GM12865 (cell line): ENCODE data around the gene VPS13D.

Experiments used
- DNase-seq: peaks from one replicate; pipeline ENCODE4 v3.0.0; 2010; ENCODE audit warnings: low read depth
- H3K4me3 ChIP-seq: 2 replicates; pipeline ENCODE4 v1.5.1; 2011; ENCODE audit warnings: mild to moderate bottlenecking, low read depth, low read length, control low read depth
- TF ChIP-seq, protein P1 (sequence below): IDR thresholded peaks from 2 replicates; pipeline ENCODE4 v1.5.1; 2011; ENCODE audit warnings: low read length, control low read depth, low read depth, inconsistent platforms; ENCODE audit not compliant: insufficient read depth; ENCODE audit errors: missing control alignments

The VPS13D gene

DNA sequence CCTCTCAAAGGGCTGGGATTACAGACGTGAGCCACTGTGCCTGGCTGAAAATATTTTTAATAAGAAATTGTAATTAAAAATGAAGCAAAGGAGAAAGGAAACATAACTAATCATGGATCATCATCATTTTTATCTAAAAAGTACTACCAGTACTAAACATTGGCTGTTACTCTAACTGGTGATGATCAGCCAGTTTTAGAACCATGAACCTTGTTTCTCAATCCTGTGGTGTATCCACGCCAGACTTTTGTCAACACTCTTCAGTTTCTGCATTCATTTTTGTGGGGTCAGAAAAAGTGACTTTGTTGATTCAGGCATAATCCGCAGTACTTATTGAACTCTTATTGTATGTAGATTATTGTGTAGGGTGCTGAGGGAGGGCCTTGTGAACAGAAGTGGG lies 52.3 kb downstream of the VPS13D start:
- DNase-seq, result no peak
- TF ChIP-seq, protein P1, sequence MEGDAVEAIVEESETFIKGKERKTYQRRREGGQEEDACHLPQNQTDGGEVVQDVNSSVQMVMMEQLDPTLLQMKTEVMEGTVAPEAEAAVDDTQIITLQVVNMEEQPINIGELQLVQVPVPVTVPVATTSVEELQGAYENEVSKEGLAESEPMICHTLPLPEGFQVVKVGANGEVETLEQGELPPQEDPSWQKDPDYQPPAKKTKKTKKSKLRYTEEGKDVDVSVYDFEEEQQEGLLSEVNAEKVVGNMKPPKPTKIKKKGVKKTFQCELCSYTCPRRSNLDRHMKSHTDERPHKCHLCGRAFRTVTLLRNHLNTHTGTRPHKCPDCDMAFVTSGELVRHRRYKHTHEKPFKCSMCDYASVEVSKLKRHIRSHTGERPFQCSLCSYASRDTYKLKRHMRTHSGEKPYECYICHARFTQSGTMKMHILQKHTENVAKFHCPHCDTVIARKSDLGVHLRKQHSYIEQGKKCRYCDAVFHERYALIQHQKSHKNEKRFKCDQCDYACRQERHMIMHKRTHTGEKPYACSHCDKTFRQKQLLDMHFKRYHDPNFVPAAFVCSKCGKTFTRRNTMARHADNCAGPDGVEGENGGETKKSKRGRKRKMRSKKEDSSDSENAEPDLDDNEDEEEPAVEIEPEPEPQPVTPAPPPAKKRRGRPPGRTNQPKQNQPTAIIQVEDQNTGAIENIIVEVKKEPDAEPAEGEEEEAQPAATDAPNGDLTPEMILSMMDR, result no peak

DNA sequence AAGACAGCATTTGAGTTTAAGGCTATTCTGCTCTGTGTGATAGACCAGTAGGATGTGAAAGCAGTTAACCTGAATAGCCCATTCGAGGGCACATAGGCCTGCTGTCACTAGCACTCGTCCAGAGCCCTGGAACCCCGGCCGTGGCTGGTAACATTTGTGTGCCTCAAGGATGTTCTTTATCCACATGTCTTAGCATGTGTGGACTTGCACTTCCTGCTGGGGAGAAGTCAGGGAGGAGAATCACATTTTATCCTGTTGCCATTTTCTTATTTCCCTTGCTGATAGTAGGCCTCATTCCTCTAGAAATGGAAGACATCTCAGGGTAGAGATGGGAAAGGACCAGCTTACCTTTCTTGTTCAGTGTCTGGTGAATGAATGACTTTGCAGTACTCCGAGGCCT lies 54.7 kb downstream of the VPS13D start:
- no peak for DNase-seq
- TF ChIP-seq, protein P1, result no peak

More for the DNA sequence above, 52.3 kb downstream of the VPS13D start:
- no peak overlapping the region for H3K4me3 ChIP-seq

DNA sequence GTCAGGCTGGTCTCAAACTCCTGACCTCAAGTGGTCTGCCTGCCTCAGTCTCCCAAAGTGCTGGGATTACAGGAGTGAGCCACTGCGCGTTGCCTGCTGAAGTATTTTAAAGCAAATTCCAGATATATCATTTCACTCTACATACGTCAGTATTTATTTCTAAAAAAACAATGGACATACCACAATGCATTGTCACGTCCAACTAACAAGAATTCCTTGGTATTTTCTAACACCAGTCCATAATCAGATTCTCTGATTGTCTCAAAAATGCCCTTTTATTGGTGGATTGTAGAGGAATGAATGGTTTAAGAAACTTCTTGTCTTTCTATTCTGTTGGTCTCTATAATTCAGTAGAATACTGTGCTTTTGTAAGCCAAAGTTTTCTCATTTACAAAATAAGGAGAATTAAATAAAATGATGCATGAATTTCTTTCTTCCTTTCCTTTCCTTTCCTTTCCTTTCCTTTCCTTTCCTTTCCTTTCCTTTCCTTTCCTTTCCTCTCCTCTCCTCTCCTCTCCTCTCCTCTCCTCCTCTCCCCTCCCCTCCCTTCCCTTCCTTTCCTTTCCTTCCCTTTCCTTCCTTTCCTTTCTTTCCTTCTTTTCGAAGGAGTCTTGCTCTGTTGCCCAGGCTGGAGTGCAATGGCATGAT lies 55.8 kb downstream of the VPS13D start:
- H3K4me3 ChIP-seq, result no peak overlapping the region
- DNase-seq, result no peak
- TF ChIP-seq, protein P1, result no peak

More for the DNA sequence above, 54.7 kb downstream of the VPS13D start:
- no peak overlapping the region for H3K4me3 ChIP-seq

DNA sequence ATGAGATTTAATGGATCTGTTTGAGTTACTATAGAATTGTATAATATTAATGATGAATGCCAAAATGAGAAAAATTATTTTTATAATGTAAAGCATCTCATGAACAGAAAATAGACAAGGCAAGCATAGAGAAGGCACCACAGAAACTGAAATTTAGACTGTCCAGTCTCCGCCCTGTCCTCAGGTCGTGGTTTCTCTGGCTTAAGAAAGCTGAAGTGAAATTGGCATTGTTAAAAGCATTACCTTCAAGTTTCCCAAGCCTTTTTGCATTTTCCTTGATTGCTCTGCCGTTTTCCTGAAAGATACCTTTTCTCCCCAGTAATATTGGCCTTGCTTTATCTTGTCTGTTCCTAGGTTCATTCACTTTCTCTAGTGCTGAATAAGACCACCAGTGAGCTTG lies 58.0 kb downstream of the VPS13D start:
- peak; percentile 43 for DNase-seq
- TF ChIP-seq, protein P1, result no peak
- H3K4me3 ChIP-seq, result no peak overlapping the region

DNA sequence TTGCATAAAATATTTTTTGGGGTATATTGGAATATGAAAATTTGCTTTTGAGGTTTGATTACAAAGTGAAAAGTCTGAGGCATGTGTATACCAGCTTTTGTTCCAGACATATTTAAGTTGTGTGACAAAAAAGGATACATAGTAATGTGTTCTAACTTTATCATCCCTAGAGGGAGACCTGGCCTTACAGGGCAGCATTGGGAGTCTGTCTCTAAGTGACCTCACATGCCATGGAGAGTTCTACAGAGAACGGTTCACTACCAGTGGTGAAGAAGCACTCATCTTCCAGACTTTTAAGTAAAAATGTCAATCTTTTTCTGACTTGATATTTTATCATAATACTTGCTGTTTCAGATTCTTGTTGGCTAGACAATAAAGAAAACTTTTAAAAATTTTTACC lies 61.0 kb downstream of the VPS13D start:
- no peak overlapping the region for H3K4me3 ChIP-seq
- DNase-seq, result no peak
- TF ChIP-seq, protein P1, result no peak

DNA sequence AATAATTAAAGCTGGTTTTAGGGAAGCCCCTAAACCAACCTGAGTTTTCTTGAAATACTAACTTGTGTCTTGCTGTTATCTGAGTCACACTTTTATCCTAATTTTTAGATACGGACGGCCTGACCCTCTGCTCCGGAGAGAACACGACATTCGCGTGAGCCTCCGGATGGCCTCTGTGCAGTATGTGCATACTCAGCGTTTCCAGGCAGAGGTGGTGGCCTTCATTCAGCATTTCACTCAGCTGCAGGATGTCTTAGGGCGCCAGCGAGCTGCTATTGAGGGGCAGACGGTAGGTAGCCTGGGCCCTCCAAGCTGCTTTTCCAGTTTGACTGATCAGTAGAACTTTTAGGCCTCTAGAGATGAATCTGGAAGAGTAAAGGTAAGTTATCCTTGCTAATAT lies 63.6 kb downstream of the VPS13D start:
- no peak overlapping the region for H3K4me3 ChIP-seq
- TF ChIP-seq, protein P1, result no peak
- DNase-seq, result no peak

DNA sequence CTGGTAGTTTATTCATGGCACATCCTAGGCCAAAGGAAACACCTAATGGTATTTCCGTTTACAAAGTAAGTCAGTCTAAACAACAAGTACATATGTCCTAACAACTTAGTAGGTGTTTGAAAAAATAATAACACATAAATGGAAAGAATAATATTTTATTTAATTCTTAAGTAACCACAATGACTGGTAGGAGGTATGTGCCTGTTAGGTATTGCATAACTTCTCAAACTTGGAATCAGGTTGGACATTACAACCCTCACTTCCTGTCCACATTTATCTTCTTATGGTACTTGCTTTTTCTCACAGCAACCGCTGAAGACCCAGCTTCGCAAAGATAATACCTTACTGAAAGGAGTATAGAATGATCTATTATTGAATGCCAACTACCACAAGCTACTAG lies 64.2 kb downstream of the VPS13D start:
- TF ChIP-seq, protein P1, result no peak
- no peak overlapping the region for H3K4me3 ChIP-seq
- no peak for DNase-seq
